Fibroblast of pulmonary artery (primary cell): Measurements from ENCODE around the gene KCP.

Experiments
- DNase-seq: peaks from one replicate; pipeline ENCODE4 v3.0.0-alpha.2; 2010; ENCODE audit warnings: low read depth
- H3K4me3 ChIP-seq: replicated peaks from 2 replicates; pipeline ENCODE4 v1.5.1; 2011; ENCODE audit warnings: low read depth, mild to moderate bottlenecking, control low read depth, low read length, moderate library complexity
- TF ChIP-seq, protein P1 (sequence below): IDR thresholded peaks from 2 replicates; pipeline ENCODE4 v1.5.1; 2011; ENCODE audit warnings: mild to moderate bottlenecking, control low read depth, low read length, inconsistent platforms; ENCODE audit errors: missing control alignments

KCP gene

GRCh38 chr7:128918016-128918665, 7.6 kb upstream of the KCP start:
- no peak overlapping the region for H3K4me3 ChIP-seq
- TF ChIP-seq, protein P1, sequence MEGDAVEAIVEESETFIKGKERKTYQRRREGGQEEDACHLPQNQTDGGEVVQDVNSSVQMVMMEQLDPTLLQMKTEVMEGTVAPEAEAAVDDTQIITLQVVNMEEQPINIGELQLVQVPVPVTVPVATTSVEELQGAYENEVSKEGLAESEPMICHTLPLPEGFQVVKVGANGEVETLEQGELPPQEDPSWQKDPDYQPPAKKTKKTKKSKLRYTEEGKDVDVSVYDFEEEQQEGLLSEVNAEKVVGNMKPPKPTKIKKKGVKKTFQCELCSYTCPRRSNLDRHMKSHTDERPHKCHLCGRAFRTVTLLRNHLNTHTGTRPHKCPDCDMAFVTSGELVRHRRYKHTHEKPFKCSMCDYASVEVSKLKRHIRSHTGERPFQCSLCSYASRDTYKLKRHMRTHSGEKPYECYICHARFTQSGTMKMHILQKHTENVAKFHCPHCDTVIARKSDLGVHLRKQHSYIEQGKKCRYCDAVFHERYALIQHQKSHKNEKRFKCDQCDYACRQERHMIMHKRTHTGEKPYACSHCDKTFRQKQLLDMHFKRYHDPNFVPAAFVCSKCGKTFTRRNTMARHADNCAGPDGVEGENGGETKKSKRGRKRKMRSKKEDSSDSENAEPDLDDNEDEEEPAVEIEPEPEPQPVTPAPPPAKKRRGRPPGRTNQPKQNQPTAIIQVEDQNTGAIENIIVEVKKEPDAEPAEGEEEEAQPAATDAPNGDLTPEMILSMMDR: no peak
- DNase-seq: no peak

- TF ChIP-seq, protein P1: no peak
These were observed 6.6 kb upstream of the KCP start for GRCh38 chr7:128917122-128917521.

GRCh38 chr7:128916643-128916915, 6.1 kb upstream of the KCP start:
- no peak for DNase-seq
- TF ChIP-seq, protein P1: no peak
- H3K4me3 ChIP-seq: no peak overlapping the region

More at GRCh38 chr7:128917122-128917521, 6.6 kb upstream of the KCP start:
- H3K4me3 ChIP-seq: no peak overlapping the region
- DNase-seq: no peak

GRCh38 chr7:128915841-128916642, 5.5 kb upstream of the KCP start:
- DNase-seq: no peak
- TF ChIP-seq, protein P1: no peak

GRCh38 chr7:128915271-128915819, 4.8 kb upstream of the KCP start:
- TF ChIP-seq, protein P1: no peak
- no peak for DNase-seq
- no peak overlapping the region for H3K4me3 ChIP-seq

More at GRCh38 chr7:128915841-128916642, 5.5 kb upstream of the KCP start:
- H3K4me3 ChIP-seq: no peak overlapping the region

GRCh38 chr7:128914566-128915151, 4.2 kb upstream of the KCP start:
- TF ChIP-seq, protein P1: no peak
- no peak for DNase-seq
- H3K4me3 ChIP-seq: no peak overlapping the region
